Vagina (tissue), 2 donors: ENCODE data around the gene RPS6KA5.

Experiments used
- POLR2A ChIP-seq, 2 donors: fragments of 450-650 bp; IDR thresholded peaks; one replicate each; pipeline ENCODE4 v1.6.1; 2017; ENCODE audit warnings: antibody characterized with exemption in 2 of 2, mild to moderate bottlenecking in 2 of 2, moderate library complexity in 2 of 2
- POLR2AphosphoS5 ChIP-seq, 2 donors: sonication (generic); formaldehyde crosslinking; IDR thresholded peaks; one replicate each; pipeline ENCODE4 v1.9.0; 2017; ENCODE audit warnings: antibody characterized with exemption in 2 of 2, mild to moderate bottlenecking in 2 of 2, low read depth in 1 of 2; ENCODE audit not compliant: insufficient read depth in 1 of 2
- TF ChIP-seq, protein P1 (sequence below), 3 experiments: fragments of 450-650 bp in 2 of 3; fragments of 200-600 bp in 1 of 3; sonication (generic) in 1 of 3; IDR thresholded peaks; one replicate each; pipeline ENCODE4 v1.5.1; 2017 to 2019; ENCODE audit warnings: antibody characterized with exemption in 3 of 3, mild to moderate bottlenecking in 2 of 3, moderate library complexity in 2 of 3

GRCh38 chr14:91018481-91018880, 42.0 kb downstream of the RPS6KA5 start:
- TF ChIP-seq POLR2AphosphoS5 (IDR thresholded peaks at IDR 0.05; ENCODE audit: insufficient read depth in 1 of 2, low read depth in 1 of 2) (no peak), POLR2A (IDR thresholded peaks at IDR 0.05) (no peak)
- TF ChIP-seq, protein P1, sequence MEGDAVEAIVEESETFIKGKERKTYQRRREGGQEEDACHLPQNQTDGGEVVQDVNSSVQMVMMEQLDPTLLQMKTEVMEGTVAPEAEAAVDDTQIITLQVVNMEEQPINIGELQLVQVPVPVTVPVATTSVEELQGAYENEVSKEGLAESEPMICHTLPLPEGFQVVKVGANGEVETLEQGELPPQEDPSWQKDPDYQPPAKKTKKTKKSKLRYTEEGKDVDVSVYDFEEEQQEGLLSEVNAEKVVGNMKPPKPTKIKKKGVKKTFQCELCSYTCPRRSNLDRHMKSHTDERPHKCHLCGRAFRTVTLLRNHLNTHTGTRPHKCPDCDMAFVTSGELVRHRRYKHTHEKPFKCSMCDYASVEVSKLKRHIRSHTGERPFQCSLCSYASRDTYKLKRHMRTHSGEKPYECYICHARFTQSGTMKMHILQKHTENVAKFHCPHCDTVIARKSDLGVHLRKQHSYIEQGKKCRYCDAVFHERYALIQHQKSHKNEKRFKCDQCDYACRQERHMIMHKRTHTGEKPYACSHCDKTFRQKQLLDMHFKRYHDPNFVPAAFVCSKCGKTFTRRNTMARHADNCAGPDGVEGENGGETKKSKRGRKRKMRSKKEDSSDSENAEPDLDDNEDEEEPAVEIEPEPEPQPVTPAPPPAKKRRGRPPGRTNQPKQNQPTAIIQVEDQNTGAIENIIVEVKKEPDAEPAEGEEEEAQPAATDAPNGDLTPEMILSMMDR (IDR thresholded peaks at IDR 0.05), result no peak
